ENCODE results near the gene RNF186.
"Not testable (repeated sequence)": the region's sequence is repeated elsewhere in the genome, so short reads cannot be mapped to it uniquely, and the experiment has no call there.

Gene RNF186

GRCh38 chr1:19814681-19815503 lies at the start of gene RNF186:
RNF186 (minus strand) TSS chr1:19815283; CDS start chr1:19815101, 182 bp downstream.
- no peaks in the 10 kb centered on the region for H3K9me3 ChIP-seq (ENCODE audit: control insufficient read depth, insufficient read depth, low read length)
- no peak within 1 kb of the TSS for H3K4me3 ChIP-seq (ENCODE audit: low read depth, low read length)
- H3K4me1 ChIP-seq (ENCODE audit: control insufficient read depth, insufficient read depth, low read length) = peaks cover 19% of the 10 kb centered on the region
- H3K36me3 ChIP-seq (ENCODE audit: control insufficient read depth, insufficient read depth, low read length) = no peaks in the 10 kb centered on the region
- H3K9ac ChIP-seq (ENCODE audit: low read depth, low read length) = no peak within 1 kb of the TSS
- no peaks in the 10 kb centered on the region for H3K27me3 ChIP-seq (ENCODE audit: control insufficient read depth, insufficient read depth, low read length)

GRCh38 chr1:19864570-19865160 lies 49.6 kb upstream of the RNF186 start:
- H3K27me3 ChIP-seq (ENCODE audit: control insufficient read depth, insufficient read depth, low read length) = no peaks in the 10 kb centered on the region
- H3K9me3 ChIP-seq (ENCODE audit: control insufficient read depth, insufficient read depth, low read length) = no peaks in the 10 kb centered on the region
- H3K9ac ChIP-seq (ENCODE audit: low read depth, low read length) = no peak overlapping the region
- H3K4me1 ChIP-seq (ENCODE audit: control insufficient read depth, insufficient read depth, low read length) = no peaks in the 10 kb centered on the region
- H3K36me3 ChIP-seq (ENCODE audit: control insufficient read depth, insufficient read depth, low read length) = no peaks in the 10 kb centered on the region
- no peak overlapping the region for H3K4me3 ChIP-seq (ENCODE audit: low read depth, low read length)

GRCh38 chr1:19862944-19863343 lies 47.9 kb upstream of the RNF186 start:
- H3K4me1 ChIP-seq (ENCODE audit: control insufficient read depth, insufficient read depth, low read length) = no peaks in the 10 kb centered on the region
- no peaks in the 10 kb centered on the region for H3K36me3 ChIP-seq (ENCODE audit: control insufficient read depth, insufficient read depth, low read length)
- no peaks in the 10 kb centered on the region for H3K9me3 ChIP-seq (ENCODE audit: control insufficient read depth, insufficient read depth, low read length)
- no peaks in the 10 kb centered on the region for H3K27me3 ChIP-seq (ENCODE audit: control insufficient read depth, insufficient read depth, low read length)
- H3K9ac ChIP-seq (ENCODE audit: low read depth, low read length) = no peak overlapping the region
- H3K4me3 ChIP-seq (ENCODE audit: low read depth, low read length) = no peak overlapping the region

- Histone ChIP-seq H3K9ac (ENCODE audit: low read depth, low read length) (no peak overlapping the region), H3K4me3 (ENCODE audit: low read depth, low read length) (no peak overlapping the region), H3K9me3 (ENCODE audit: control insufficient read depth, insufficient read depth, low read length) (no peaks in the 10 kb centered on the region), H3K4me1 (ENCODE audit: control insufficient read depth, insufficient read depth, low read length) (no peaks in the 10 kb centered on the region), H3K36me3 (ENCODE audit: control insufficient read depth, insufficient read depth, low read length) (no peaks in the 10 kb centered on the region), H3K27me3 (ENCODE audit: control insufficient read depth, insufficient read depth, low read length) (no peaks in the 10 kb centered on the region)
These were observed 46.9 kb upstream of the RNF186 start for GRCh38 chr1:19861842-19862530.

GRCh38 chr1:19861034-19861433 lies 46.0 kb upstream of the RNF186 start:
- Histone ChIP-seq H3K4me3 (ENCODE audit: low read depth, low read length) (no peak overlapping the region), H3K4me1 (ENCODE audit: control insufficient read depth, insufficient read depth, low read length) (no peaks in the 10 kb centered on the region), H3K36me3 (ENCODE audit: control insufficient read depth, insufficient read depth, low read length) (no peaks in the 10 kb centered on the region), H3K27me3 (ENCODE audit: control insufficient read depth, insufficient read depth, low read length) (no peaks in the 10 kb centered on the region), H3K9me3 (ENCODE audit: control insufficient read depth, insufficient read depth, low read length) (no peaks in the 10 kb centered on the region), H3K9ac (ENCODE audit: low read depth, low read length) (no peak overlapping the region)

GRCh38 chr1:19860418-19860817 lies 45.3 kb upstream of the RNF186 start:
- H3K9me3 ChIP-seq (ENCODE audit: control insufficient read depth, insufficient read depth, low read length) = no peaks in the 10 kb centered on the region
- H3K9ac ChIP-seq (ENCODE audit: low read depth, low read length) = no peak overlapping the region
- H3K4me1 ChIP-seq (ENCODE audit: control insufficient read depth, insufficient read depth, low read length) = no peaks in the 10 kb centered on the region
- no peak overlapping the region for H3K4me3 ChIP-seq (ENCODE audit: low read depth, low read length)
- no peaks in the 10 kb centered on the region for H3K27me3 ChIP-seq (ENCODE audit: control insufficient read depth, insufficient read depth, low read length)
- no peaks in the 10 kb centered on the region for H3K36me3 ChIP-seq (ENCODE audit: control insufficient read depth, insufficient read depth, low read length)

- Histone ChIP-seq H3K27me3 (ENCODE audit: control insufficient read depth, insufficient read depth, low read length) (no peaks in the 10 kb centered on the region), H3K36me3 (ENCODE audit: control insufficient read depth, insufficient read depth, low read length) (no peaks in the 10 kb centered on the region), H3K4me3 (ENCODE audit: low read depth, low read length) (no peak overlapping the region), H3K9me3 (ENCODE audit: control insufficient read depth, insufficient read depth, low read length) (no peaks in the 10 kb centered on the region), H3K4me1 (ENCODE audit: control insufficient read depth, insufficient read depth, low read length) (no peaks in the 10 kb centered on the region), H3K9ac (ENCODE audit: low read depth, low read length) (no peak overlapping the region)
These were observed 44.8 kb upstream of the RNF186 start for GRCh38 chr1:19859876-19860275.

GRCh38 chr1:19858893-19859292 lies 43.8 kb upstream of the RNF186 start:
- no peaks in the 10 kb centered on the region for H3K27me3 ChIP-seq (ENCODE audit: control insufficient read depth, insufficient read depth, low read length)
- no peaks in the 10 kb centered on the region for H3K36me3 ChIP-seq (ENCODE audit: control insufficient read depth, insufficient read depth, low read length)
- H3K9me3 ChIP-seq (ENCODE audit: control insufficient read depth, insufficient read depth, low read length) = no peaks in the 10 kb centered on the region
- H3K4me1 ChIP-seq (ENCODE audit: control insufficient read depth, insufficient read depth, low read length) = no peaks in the 10 kb centered on the region
- H3K4me3 ChIP-seq (ENCODE audit: low read depth, low read length) = no peak overlapping the region
- H3K9ac ChIP-seq (ENCODE audit: low read depth, low read length) = no peak overlapping the region

- Histone ChIP-seq H3K27me3 (ENCODE audit: control insufficient read depth, insufficient read depth, low read length) (peaks cover 5% of the 10 kb centered on the region), H3K9me3 (ENCODE audit: control insufficient read depth, insufficient read depth, low read length) (no peaks in the 10 kb centered on the region), H3K9ac (ENCODE audit: low read depth, low read length) (no peak overlapping the region), H3K4me3 (ENCODE audit: low read depth, low read length) (no peak overlapping the region), H3K4me1 (ENCODE audit: control insufficient read depth, insufficient read depth, low read length) (no peaks in the 10 kb centered on the region), H3K36me3 (ENCODE audit: control insufficient read depth, insufficient read depth, low read length) (no peaks in the 10 kb centered on the region)
These were observed 39.8 kb upstream of the RNF186 start for GRCh38 chr1:19854866-19855265.

GRCh38 chr1:19852036-19852435 lies 37.0 kb upstream of the RNF186 start:
- Histone ChIP-seq H3K36me3 (ENCODE audit: control insufficient read depth, insufficient read depth, low read length) (no peaks in the 10 kb centered on the region), H3K4me1 (ENCODE audit: control insufficient read depth, insufficient read depth, low read length) (no peaks in the 10 kb centered on the region), H3K9ac (ENCODE audit: low read depth, low read length) (no peak overlapping the region), H3K4me3 (ENCODE audit: low read depth, low read length) (no peak overlapping the region), H3K27me3 (ENCODE audit: control insufficient read depth, insufficient read depth, low read length) (peaks cover 10% of the 10 kb centered on the region), H3K9me3 (ENCODE audit: control insufficient read depth, insufficient read depth, low read length) (no peaks in the 10 kb centered on the region)

GRCh38 chr1:19850214-19850613 lies 35.1 kb upstream of the RNF186 start:
- H3K36me3 ChIP-seq (ENCODE audit: control insufficient read depth, insufficient read depth, low read length) = no peaks in the 10 kb centered on the region
- H3K9me3 ChIP-seq (ENCODE audit: control insufficient read depth, insufficient read depth, low read length) = no peaks in the 10 kb centered on the region
- no peaks in the 10 kb centered on the region for H3K4me1 ChIP-seq (ENCODE audit: control insufficient read depth, insufficient read depth, low read length)
- H3K9ac ChIP-seq (ENCODE audit: low read depth, low read length) = no peak overlapping the region
- H3K4me3 ChIP-seq (ENCODE audit: low read depth, low read length) = no peak overlapping the region
- H3K27me3 ChIP-seq (ENCODE audit: control insufficient read depth, insufficient read depth, low read length) = peaks cover 10% of the 10 kb centered on the region

- H3K4me3 ChIP-seq (ENCODE audit: low read depth, low read length); H3K9me3 ChIP-seq (ENCODE audit: control insufficient read depth, insufficient read depth, low read length); H3K9ac ChIP-seq (ENCODE audit: low read depth, low read length); H3K27me3 ChIP-seq (ENCODE audit: control insufficient read depth, insufficient read depth, low read length); H3K36me3 ChIP-seq (ENCODE audit: control insufficient read depth, insufficient read depth, low read length); H3K4me1 ChIP-seq (ENCODE audit: control insufficient read depth, insufficient read depth, low read length): not testable (repeated sequence)
These were observed 34.2 kb upstream of the RNF186 start for GRCh38 chr1:19849307-19849706.
